C4-2B (cell line): ENCODE measurements around the gene RRBP1.

Experiments
- CTCF ChIP-seq: fragments of 450-650 bp; conservative IDR thresholded peaks from 2 replicates; pipeline ENCODE4 v1.5.1; 2017; ENCODE audit warnings: mild to moderate bottlenecking
- ZFX ChIP-seq: fragments of 450-650 bp; IDR thresholded peaks from 2 replicates; pipeline ENCODE4 v1.6.1; 2017

DNA sequence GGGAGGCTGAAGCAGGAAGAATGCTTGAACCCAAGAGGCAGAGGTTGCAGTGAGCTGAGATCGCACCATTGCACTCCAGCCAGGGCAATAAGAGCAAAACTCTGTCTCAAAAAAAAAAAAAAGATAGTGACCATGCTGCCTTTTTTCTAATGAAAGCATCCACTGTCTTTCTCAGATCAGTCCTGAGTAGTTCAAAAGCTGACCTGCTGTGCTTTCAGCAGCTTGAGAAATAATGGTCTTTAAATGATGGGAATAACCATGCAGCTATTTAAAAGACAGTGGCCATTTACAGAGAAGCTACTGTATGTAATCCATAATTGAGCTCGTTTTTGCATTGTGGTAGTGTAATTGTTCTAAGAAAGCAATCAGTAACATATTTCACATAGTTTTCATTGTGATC lies 76.0 kb downstream of the RRBP1 start:
- TF ChIP-seq CTCF (no peak), ZFX (no peak)
